OCI-LY1 (cell line): ENCODE results near the gene GPR135.

ENCODE experiments used
- H2AFZ ChIP-seq: fragments of 200-600 bp; sonication (generic), shearing (Covaris generic); 2 replicates; pipeline ENCODE4 v1.6.0; 2014; ENCODE audit warnings: antibody characterized with exemption, mild to moderate bottlenecking, low read length
- H3F3A ChIP-seq: fragments of 200-600 bp; sonication (generic), shearing (Covaris generic); 2 replicates; pipeline ENCODE4 v1.6.0; 2014; ENCODE audit warnings: mild to moderate bottlenecking, antibody characterized with exemption, low read length, moderate library complexity; ENCODE audit not compliant: insufficient read depth
- H3K27ac ChIP-seq: fragments of 200-600 bp; sonication (generic); 2 replicates; pipeline ENCODE4 v1.5.1; 2014; ENCODE audit warnings: low read length, mixed run types, mild to moderate bottlenecking, low read depth; ENCODE audit not compliant: poor library complexity, severe bottlenecking
- H3K27me3 ChIP-seq: fragments of 200-600 bp; sonication (generic); 2 replicates; pipeline ENCODE4 v1.6.0; 2014; ENCODE audit warnings: antibody characterized with exemption, mild to moderate bottlenecking, low read length, moderate library complexity; ENCODE audit not compliant: insufficient read depth
- H3K36me3 ChIP-seq: fragments of 200-600 bp; sonication (generic); 2 replicates; pipeline ENCODE4 v1.6.1; 2014; ENCODE audit warnings: mild to moderate bottlenecking, antibody characterized with exemption, low read length, moderate library complexity, mixed read lengths; ENCODE audit not compliant: insufficient read depth
- H3K4me1 ChIP-seq: fragments of 200-600 bp; sonication (generic); 2 replicates; pipeline ENCODE4 v1.5.1; 2014; ENCODE audit warnings: mild to moderate bottlenecking, low read length, moderate library complexity; ENCODE audit not compliant: insufficient read depth, severe bottlenecking
- H3K4me2 ChIP-seq: fragments of 200-600 bp; sonication (generic), shearing (Covaris generic); 2 replicates; pipeline ENCODE4 v1.6.1; 2014; ENCODE audit warnings: low read length
- H3K4me3 ChIP-seq: fragments of 200-600 bp; sonication (generic); 2 replicates; pipeline ENCODE4 v1.5.1; 2014; ENCODE audit warnings: low read length, low read depth, mild to moderate bottlenecking, mixed read lengths; ENCODE audit not compliant: poor library complexity, severe bottlenecking
- H3K79me2 ChIP-seq: fragments of 200-600 bp; shearing (Covaris generic); 2 replicates; pipeline ENCODE4 v1.6.1; 2016; ENCODE audit warnings: mixed run types, low read length, mixed read lengths; ENCODE audit not compliant: insufficient read depth
- H3K9ac ChIP-seq: fragments of 200-600 bp; sonication (generic), shearing (Covaris generic); 2 replicates; pipeline ENCODE4 v1.6.1; 2014; ENCODE audit warnings: mild to moderate bottlenecking, low read length, mixed read lengths
- H3K9me2 ChIP-seq: fragments of 200-600 bp; sonication (generic), shearing (Covaris generic); 2 replicates; pipeline ENCODE4 v1.6.1; 2014; ENCODE audit warnings: low read depth, mild to moderate bottlenecking, low read length, mixed read lengths
- H3K9me3 ChIP-seq: fragments of 200-600 bp; shearing (Covaris generic); 2 replicates; pipeline ENCODE4 v1.6.1; 2014; ENCODE audit warnings: low read length, mixed read lengths
- H4K20me1 ChIP-seq: fragments of 200-600 bp; sonication (generic), shearing (Covaris generic); 2 replicates; pipeline ENCODE4 v1.6.0; 2016; ENCODE audit warnings: mild to moderate bottlenecking, low read length; ENCODE audit not compliant: insufficient read depth
- EZH2 ChIP-seq: fragments of 200-600 bp; sonication (generic), shearing (Covaris generic); IDR thresholded peaks from 2 replicates; pipeline ENCODE4 v1.8.0; 2017; ENCODE audit warnings: borderline replicate concordance, mixed run types, mild to moderate bottlenecking, antibody characterized with exemption, low read length, moderate library complexity, mixed read lengths
- TF ChIP-seq, protein P1 (sequence below): fragments of 200-600 bp; sonication (generic), shearing (Covaris generic); IDR thresholded peaks from 2 replicates; pipeline ENCODE4 v1.5.1; 2017; ENCODE audit warnings: mild to moderate bottlenecking, antibody characterized with exemption, low read length, moderate library complexity, mixed read lengths

The GPR135 gene

DNA sequence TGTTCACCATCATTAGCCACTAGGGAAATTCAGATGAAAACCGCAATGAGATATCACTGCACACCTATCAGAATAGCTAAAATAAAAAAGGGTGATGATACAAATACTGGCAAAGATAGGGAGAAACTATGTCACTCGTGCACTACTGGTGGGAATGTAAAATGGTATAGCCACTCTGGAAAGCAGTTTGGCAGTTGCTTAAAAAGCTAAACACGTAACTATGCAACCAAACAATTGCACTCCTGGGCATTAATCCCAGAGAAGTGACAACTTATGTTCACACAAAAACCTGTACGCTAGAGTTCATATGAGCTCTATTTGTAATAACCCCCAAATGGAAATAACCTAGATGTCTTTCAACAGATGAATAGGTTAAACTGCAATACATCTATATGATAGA lies 35.4 kb downstream of the GPR135 start:
- H3K4me3 ChIP-seq: no peak overlapping the region
- H3K9me2 ChIP-seq: no peaks in the 10 kb centered on the region
- H3K4me2 ChIP-seq: no peak overlapping the region
- no peak overlapping the region for H3K27ac ChIP-seq
- H3K27me3 ChIP-seq: no peaks in the 10 kb centered on the region
- no peak for TF ChIP-seq EZH2
- TF ChIP-seq, protein P1, sequence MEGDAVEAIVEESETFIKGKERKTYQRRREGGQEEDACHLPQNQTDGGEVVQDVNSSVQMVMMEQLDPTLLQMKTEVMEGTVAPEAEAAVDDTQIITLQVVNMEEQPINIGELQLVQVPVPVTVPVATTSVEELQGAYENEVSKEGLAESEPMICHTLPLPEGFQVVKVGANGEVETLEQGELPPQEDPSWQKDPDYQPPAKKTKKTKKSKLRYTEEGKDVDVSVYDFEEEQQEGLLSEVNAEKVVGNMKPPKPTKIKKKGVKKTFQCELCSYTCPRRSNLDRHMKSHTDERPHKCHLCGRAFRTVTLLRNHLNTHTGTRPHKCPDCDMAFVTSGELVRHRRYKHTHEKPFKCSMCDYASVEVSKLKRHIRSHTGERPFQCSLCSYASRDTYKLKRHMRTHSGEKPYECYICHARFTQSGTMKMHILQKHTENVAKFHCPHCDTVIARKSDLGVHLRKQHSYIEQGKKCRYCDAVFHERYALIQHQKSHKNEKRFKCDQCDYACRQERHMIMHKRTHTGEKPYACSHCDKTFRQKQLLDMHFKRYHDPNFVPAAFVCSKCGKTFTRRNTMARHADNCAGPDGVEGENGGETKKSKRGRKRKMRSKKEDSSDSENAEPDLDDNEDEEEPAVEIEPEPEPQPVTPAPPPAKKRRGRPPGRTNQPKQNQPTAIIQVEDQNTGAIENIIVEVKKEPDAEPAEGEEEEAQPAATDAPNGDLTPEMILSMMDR: no peak
- no peaks in the 10 kb centered on the region for H3K36me3 ChIP-seq
- no peaks in the 10 kb centered on the region for H4K20me1 ChIP-seq
- H3K9me3 ChIP-seq: no peaks in the 10 kb centered on the region
- H3K4me1 ChIP-seq: peaks cover 10% of the 10 kb centered on the region
- no peak overlapping the region for H2AFZ ChIP-seq
- no peaks in the 10 kb centered on the region for H3K79me2 ChIP-seq
- no peaks in the 10 kb centered on the region for H3F3A ChIP-seq
- no peak overlapping the region for H3K9ac ChIP-seq

DNA sequence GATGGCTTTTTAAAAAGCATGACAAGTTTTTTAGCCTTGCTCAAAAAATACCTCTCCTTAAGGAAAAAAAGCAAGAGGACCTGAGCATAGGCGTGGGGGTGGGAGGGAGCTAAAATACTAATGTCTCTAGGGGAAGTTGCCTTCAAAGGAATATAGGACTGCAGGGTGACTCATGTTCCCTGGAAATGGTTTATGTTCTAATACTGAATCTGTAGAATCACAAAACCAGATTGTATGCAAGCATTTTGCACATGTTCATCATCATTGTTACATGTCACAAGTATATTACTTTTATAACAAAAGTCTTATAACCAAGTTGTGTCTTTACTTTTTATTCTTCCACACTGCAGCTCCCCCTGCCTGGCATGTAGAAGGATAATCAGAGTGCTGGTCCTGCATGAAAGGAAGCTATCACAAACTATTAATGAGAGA lies 36.6 kb downstream of the GPR135 start:
- Histone ChIP-seq H3K27ac (no peak overlapping the region), H3F3A (no peaks in the 10 kb centered on the region), H3K27me3 (no peaks in the 10 kb centered on the region), H3K4me2 (no peak overlapping the region), H3K9me2 (no peaks in the 10 kb centered on the region), H4K20me1 (no peaks in the 10 kb centered on the region), H3K9me3 (no peaks in the 10 kb centered on the region), H3K4me3 (no peak overlapping the region), H2AFZ (no peak overlapping the region), H3K4me1 (peaks cover 10% of the 10 kb centered on the region), H3K9ac (no peak overlapping the region), H3K79me2 (no peaks in the 10 kb centered on the region), H3K36me3 (no peaks in the 10 kb centered on the region)
- TF ChIP-seq EZH2: no peak
- TF ChIP-seq, protein P1: peak; percentile 18; the same call in 1 of the 2 replicates

DNA sequence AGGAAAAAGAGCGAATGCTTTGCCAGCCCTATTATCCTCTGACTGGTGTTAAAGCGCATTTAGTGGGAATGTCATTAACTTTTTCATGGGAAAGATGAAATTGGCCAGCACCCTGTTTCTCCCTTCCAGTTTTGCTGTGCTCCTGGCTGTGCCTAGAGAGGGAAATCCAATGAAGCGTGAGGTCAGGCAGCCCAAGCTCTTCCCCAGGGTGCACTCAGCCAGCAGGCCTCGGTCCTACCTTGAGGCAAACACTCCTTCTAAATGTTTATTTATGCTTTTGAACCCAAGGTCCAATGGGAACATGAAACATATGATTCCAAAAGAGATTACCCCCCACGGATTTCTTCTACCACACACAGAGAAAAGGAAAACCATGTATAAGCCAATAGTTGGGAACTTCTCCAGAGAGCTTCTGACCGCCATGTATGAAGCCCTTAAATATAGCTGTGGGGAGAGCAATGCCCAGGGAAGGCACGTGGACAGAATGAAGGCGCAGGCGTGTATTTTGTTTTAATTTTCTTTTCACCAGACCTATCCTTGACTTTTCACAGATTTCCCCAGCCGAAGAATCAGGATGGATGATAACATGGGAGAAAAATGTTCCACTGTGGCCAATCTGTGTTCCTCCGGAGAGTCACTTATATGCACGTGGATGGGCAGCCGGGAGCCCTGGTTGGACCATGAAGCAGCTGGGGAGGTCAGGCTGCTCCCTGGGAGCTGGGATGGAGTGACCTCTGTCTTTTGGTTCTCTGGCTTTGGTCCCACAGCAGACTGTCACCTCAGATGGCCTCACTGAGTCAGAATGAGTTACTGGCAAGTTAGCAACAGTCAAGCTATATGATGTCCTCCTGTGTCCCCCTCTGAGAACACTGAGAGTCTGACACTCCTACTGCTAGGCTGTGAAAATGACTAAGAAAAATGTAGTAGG lies 37.3 kb downstream of the GPR135 start:
- no peak overlapping the region for H2AFZ ChIP-seq

More for the DNA sequence above, 37.3 kb downstream of the GPR135 start:
- H3K9ac ChIP-seq: no peak overlapping the region
- H3F3A ChIP-seq: no peaks in the 10 kb centered on the region
- no peaks in the 10 kb centered on the region for H3K36me3 ChIP-seq
- peaks cover 11% of the 10 kb centered on the region for H3K4me1 ChIP-seq
- H3K27ac ChIP-seq: no peak overlapping the region
- H3K79me2 ChIP-seq: no peaks in the 10 kb centered on the region
- no peak overlapping the region for H3K4me2 ChIP-seq
- H3K9me3 ChIP-seq: no peaks in the 10 kb centered on the region
- no peak for TF ChIP-seq EZH2
- TF ChIP-seq, protein P1: no peak
- no peak overlapping the region for H3K4me3 ChIP-seq
- H4K20me1 ChIP-seq: no peaks in the 10 kb centered on the region
- no peaks in the 10 kb centered on the region for H3K27me3 ChIP-seq
- H3K9me2 ChIP-seq: no peaks in the 10 kb centered on the region
